22Rv1 (cell line): Measurements from ENCODE around the gene MELK.

Source experiments
- ZFX ChIP-seq: fragments of 450-650 bp; IDR thresholded peaks from 2 replicates; pipeline ENCODE4 v1.6.1; 2017; ENCODE audit warnings: antibody characterized with exemption, borderline replicate concordance
- TF ChIP-seq, protein P1 (sequence below): fragments of 450-650 bp; IDR thresholded peaks from 2 replicates; pipeline ENCODE4 v1.5.1; 2017; ENCODE audit warnings: mild to moderate bottlenecking

DNA sequence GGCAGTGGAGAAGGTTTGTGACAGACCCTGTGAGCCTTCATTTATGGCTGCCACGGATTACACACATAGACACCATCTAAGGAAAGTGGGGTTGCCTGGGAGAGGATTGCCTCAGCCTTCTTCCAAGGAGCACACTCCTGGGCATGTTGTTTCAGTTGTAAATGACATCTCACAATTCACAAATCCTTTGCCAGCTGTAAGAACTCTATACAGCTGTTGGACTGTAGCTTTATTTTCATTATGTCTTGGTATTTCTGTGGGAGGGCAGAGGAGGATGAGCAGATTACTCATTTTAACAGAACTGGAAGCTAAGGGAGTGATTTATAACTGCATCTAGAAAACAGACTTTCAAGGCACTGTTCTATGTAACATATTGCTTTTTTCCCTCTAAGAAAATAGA, 25.6 kb downstream of the MELK start:
- TF ChIP-seq, protein P1, sequence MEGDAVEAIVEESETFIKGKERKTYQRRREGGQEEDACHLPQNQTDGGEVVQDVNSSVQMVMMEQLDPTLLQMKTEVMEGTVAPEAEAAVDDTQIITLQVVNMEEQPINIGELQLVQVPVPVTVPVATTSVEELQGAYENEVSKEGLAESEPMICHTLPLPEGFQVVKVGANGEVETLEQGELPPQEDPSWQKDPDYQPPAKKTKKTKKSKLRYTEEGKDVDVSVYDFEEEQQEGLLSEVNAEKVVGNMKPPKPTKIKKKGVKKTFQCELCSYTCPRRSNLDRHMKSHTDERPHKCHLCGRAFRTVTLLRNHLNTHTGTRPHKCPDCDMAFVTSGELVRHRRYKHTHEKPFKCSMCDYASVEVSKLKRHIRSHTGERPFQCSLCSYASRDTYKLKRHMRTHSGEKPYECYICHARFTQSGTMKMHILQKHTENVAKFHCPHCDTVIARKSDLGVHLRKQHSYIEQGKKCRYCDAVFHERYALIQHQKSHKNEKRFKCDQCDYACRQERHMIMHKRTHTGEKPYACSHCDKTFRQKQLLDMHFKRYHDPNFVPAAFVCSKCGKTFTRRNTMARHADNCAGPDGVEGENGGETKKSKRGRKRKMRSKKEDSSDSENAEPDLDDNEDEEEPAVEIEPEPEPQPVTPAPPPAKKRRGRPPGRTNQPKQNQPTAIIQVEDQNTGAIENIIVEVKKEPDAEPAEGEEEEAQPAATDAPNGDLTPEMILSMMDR, result no peak
- TF ChIP-seq ZFX, result no peak
